IPS-20b (cell line): ENCODE data around the gene AGAP1.
"Not testable (repeated sequence)": the region's sequence is repeated elsewhere in the genome, so short reads cannot be mapped to it uniquely, and the experiment has no call there.

Experiments
- H3K27ac ChIP-seq: one replicate; pipeline ENCODE4 v1.5.1; 2013; ENCODE audit warnings: low read length
- H3K27me3 ChIP-seq: 2 replicates; pipeline ENCODE4 v1.6.1; 2013; ENCODE audit warnings: mild to moderate bottlenecking, low read length, inconsistent platforms; ENCODE audit not compliant: insufficient read depth
- H3K36me3 ChIP-seq: 2 replicates; pipeline ENCODE4 v1.6.1; 2013; ENCODE audit warnings: low read depth, mild to moderate bottlenecking, inconsistent platforms, low read length, moderate library complexity; ENCODE audit not compliant: insufficient read depth
- H3K4me1 ChIP-seq: 2 replicates; pipeline ENCODE4 v1.6.1; 2013; ENCODE audit warnings: mild to moderate bottlenecking, control low read depth, inconsistent platforms, low read length, moderate library complexity; ENCODE audit not compliant: insufficient read depth
- H3K4me3 ChIP-seq: 2 replicates; pipeline ENCODE4 v1.5.1; 2013; ENCODE audit warnings: mild to moderate bottlenecking, low read length, inconsistent platforms
- H3K9ac ChIP-seq: 2 replicates; pipeline ENCODE4 v1.6.1; 2013; ENCODE audit warnings: low read depth, mild to moderate bottlenecking, inconsistent platforms, low read length, moderate library complexity
- H3K9me3 ChIP-seq: 2 replicates; pipeline ENCODE4 v1.6.1; 2013; ENCODE audit warnings: mild to moderate bottlenecking, low read depth, low read length, inconsistent platforms; ENCODE audit not compliant: insufficient read depth

The AGAP1 gene

DNA sequence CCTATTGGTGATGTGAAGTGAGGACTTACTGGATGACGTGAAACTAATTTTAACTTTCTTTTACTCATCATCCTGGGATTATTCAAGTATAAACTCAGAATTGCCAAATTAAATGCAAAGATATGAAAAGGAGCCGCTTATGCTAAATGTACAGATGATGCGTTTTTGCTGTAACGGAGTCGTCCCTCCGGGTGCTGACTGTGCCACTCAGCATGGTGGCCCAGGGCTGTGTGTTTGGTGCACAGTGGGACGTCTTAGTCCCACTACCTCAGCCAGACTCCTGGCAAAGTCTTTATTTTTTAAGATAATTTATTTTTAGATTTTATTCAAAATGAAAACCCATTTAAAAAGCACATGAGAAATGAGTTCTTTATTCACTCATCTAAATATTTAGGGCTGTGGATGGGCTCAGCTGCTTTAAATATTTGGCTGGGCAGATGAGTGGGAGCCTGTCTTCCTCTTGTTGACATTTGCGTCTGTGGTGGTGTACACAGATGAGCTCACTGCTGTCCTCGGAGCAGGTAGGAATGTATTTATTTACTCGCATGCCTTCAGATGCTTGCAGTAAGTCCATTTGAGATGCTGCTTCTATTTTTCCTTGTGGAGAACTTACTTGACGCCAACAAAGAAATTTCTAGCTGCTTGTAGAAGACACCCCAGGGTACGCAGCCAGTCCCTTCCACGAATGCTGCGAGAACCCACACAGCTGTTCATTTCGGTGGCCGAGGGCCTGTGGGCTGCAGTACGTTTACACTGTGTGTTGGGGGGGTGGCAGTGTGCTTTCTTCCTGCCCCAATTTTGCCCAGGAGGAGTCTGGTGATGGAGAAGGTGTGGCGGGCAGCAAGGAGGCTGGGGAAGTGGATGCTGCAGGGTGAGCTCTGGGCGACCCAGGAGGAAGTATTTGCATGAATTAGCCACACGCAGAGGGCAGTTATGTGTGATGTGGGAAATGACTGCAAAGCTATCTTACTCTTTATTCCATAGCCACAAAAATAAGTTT, 105.0 kb downstream of the AGAP1 start:
- H3K27me3 ChIP-seq: no peaks in the 10 kb centered on the region
- H3K36me3 ChIP-seq: no peaks in the 10 kb centered on the region
- H3K4me3 ChIP-seq: no peak overlapping the region
- H3K27ac ChIP-seq: no peak overlapping the region
- no peaks in the 10 kb centered on the region for H3K9me3 ChIP-seq
- H3K9ac ChIP-seq: no peak overlapping the region
- H3K4me1 ChIP-seq: no peaks in the 10 kb centered on the region

DNA sequence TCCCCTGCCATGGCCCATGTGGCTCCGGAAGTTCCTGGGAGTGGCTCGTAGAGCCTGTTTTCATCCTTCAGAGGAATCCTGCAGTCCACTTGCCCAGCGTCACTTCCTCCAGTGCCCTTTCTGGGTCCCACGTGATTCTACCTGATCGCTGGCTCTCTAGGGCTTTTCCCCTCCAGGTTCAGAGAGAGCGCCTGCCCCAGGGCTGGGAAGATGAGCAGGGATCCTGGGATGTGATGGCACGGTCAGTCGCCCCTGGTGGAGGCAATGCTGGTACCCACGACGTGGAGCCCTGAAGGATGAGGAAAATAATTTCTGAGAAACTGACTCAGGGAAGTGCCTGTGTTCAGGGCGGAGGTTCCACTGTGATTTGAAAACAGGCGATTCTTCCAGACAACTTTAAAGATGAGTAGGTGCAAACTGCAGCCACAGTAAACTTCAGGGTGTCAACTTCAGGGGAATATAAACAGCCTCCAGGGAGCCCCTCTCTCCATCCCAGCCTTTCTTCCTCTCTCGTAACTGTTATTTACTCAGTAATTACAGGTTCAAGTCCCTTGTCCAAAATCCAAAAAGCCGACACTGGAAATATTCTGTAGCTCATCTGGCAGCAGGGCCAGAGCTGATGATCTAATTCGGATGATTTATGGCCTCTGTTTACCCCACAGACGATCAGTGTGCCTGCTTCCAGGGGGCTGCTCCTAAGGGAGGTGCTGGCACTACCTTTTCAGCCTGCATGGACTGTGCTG, 105.9 kb downstream of the AGAP1 start:
- no peak overlapping the region for H3K4me3 ChIP-seq
- H3K27ac ChIP-seq: no peak overlapping the region
- no peaks in the 10 kb centered on the region for H3K9me3 ChIP-seq
- no peaks in the 10 kb centered on the region for H3K4me1 ChIP-seq
- no peaks in the 10 kb centered on the region for H3K27me3 ChIP-seq
- no peaks in the 10 kb centered on the region for H3K36me3 ChIP-seq
- H3K9ac ChIP-seq: no peak overlapping the region

DNA sequence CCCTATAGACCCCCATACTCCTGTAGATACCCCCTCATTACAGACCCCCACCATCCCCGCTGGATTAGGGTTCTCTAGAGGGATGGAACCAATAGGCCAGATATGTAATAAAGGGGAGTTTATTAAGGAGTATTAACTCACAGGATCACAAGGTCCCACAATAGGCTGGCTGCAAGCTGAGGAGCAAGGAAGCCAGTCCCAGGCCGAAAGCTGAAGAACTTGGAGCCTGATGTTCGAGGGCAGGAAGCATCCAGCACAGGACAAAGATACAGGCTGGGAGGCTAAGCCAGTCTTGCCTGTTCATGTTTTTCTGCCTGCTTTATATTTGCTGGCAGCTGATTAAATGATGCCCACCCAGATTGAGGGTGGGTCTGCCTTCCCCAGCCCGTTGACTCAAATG, 106.6 kb downstream of the AGAP1 start:
- H3K36me3 ChIP-seq: no peaks in the 10 kb centered on the region
- H3K27ac ChIP-seq: no peak overlapping the region
- H3K27me3 ChIP-seq: 0 out of 2 replicates have a peak, but pooled peaks cover 2% of the 10 kb centered on the region
- peaks cover 2% of the 10 kb centered on the region; the same call in 1 of the 2 replicates for H3K4me1 ChIP-seq
- H3K4me3 ChIP-seq: no peak overlapping the region
- no peaks in the 10 kb centered on the region for H3K9me3 ChIP-seq
- H3K9ac ChIP-seq: no peak overlapping the region

DNA sequence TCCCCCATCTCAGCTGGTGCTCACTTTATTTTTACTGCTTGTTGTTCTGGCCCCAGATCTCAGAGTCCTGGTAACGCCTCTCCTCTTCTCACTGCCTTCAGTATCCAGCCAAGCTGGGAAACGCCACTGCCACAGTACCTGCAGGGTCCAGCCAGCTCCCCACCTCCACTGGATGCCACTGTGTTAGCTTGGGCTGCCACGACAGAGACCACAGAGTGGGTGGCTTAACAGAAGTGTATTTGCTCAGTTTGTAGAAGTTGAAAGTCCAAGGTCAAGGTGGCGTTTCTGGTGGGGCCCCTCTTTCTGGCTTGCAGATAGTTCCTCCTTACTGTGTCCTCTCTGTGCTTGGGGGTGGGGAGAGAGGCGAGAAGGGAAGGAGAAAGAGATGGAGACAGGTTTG, 107.1 kb downstream of the AGAP1 start:
- H3K4me1 ChIP-seq: peaks cover 4% of the 10 kb centered on the region; the same call in 1 of the 2 replicates
- H3K36me3 ChIP-seq: no peaks in the 10 kb centered on the region
- no peak overlapping the region for H3K27ac ChIP-seq
- H3K27me3 ChIP-seq: 0 out of 2 replicates have a peak, but pooled peaks cover 3% of the 10 kb centered on the region
- H3K9me3 ChIP-seq: no peaks in the 10 kb centered on the region
- no peak overlapping the region for H3K9ac ChIP-seq
- no peak overlapping the region for H3K4me3 ChIP-seq

DNA sequence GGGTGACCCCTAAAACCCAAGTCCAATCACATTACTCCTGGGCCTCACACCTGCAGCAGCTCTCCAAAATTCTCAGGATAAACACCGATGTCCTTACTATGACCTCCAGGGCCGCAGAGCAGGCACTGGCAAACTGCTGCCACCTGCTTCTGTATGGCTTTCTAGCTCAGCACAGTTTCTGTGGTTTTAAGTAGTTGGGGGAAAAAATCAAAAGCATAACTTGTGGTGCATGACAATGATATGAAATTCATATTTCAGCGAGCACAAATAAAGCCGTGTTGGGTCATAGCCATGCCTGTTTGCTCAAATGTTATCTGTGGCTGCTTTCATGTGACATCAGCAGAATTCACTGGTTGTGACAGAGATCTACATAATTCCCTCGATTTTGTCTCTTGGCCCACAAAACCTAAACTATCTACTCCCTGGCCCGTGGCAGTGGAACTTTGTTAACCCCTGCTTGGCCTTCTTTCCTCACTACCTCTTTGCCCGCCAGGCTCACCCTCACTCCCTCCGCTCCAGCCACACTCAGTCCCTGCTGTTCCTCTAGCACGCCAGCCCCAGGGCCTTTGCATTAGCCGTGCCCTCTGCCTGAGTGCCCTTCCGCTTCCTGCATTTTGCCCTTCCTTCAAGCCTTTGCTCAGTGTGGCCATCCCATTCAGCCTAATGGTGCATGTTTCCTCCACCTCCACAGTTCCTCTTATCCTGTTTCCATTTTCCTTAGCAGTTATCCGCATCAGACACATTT, 108.3 kb downstream of the AGAP1 start:
- H3K36me3 ChIP-seq: no peaks in the 10 kb centered on the region
- H3K4me3 ChIP-seq: no peak overlapping the region
- H3K27ac ChIP-seq: no peak overlapping the region
- H3K9me3 ChIP-seq: no peaks in the 10 kb centered on the region
- peaks cover 4% of the 10 kb centered on the region; the same call in 1 of the 2 replicates for H3K4me1 ChIP-seq
- 0 out of 2 replicates have a peak, but pooled peaks cover 3% of the 10 kb centered on the region for H3K27me3 ChIP-seq
- no peak overlapping the region for H3K9ac ChIP-seq

DNA sequence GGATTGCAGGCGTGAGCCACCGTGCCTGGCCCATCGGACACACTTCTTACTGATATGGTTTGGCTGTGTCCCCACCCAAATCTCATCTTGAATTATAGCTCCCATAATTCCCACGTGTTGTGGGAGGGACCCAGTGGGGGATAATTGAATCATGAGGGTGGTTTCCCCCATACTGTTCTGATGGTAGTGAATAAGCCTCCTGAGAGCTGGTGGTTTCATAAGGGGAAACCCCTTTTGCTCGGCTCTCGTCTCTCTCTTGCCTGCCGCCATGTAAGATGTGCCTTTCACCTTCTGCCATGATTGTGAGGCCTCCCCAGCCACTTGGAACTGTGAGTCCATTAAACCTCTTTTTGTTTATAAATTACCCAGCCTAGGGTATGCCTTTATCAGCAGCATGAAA, 109.1 kb downstream of the AGAP1 start:
- H3K4me1 ChIP-seq, H3K9ac ChIP-seq, H3K36me3 ChIP-seq, H3K27me3 ChIP-seq, H3K27ac ChIP-seq, H3K4me3 ChIP-seq, H3K9me3 ChIP-seq: not testable (repeated sequence)

DNA sequence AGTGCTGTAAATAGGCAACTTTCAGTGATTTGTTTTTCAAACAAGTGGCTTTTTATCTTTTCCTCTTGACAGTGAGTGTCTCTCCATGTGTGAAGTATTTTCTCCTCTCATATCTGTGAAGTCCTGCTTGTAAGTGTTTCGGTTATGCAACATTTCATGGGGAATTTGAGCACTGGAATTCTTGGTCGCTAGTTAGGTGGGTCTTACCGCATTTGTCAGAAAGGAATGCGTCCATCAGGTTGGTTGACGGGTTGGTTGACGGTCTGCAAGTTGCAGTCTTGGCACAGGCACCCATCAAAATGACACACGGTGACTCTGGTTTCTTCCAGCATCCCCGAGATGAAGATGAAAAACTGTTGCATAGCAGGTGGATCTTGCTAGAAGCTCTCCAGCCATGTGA, 109.8 kb downstream of the AGAP1 start:
- Histone ChIP-seq H3K4me3 (no peak overlapping the region), H3K27me3 (0 out of 2 replicates have a peak, but pooled peaks cover 3% of the 10 kb centered on the region), H3K9me3 (no peaks in the 10 kb centered on the region), H3K4me1 (peaks cover 4% of the 10 kb centered on the region; the same call in 1 of the 2 replicates), H3K9ac (no peak overlapping the region), H3K27ac (no peak overlapping the region), H3K36me3 (no peaks in the 10 kb centered on the region)

DNA sequence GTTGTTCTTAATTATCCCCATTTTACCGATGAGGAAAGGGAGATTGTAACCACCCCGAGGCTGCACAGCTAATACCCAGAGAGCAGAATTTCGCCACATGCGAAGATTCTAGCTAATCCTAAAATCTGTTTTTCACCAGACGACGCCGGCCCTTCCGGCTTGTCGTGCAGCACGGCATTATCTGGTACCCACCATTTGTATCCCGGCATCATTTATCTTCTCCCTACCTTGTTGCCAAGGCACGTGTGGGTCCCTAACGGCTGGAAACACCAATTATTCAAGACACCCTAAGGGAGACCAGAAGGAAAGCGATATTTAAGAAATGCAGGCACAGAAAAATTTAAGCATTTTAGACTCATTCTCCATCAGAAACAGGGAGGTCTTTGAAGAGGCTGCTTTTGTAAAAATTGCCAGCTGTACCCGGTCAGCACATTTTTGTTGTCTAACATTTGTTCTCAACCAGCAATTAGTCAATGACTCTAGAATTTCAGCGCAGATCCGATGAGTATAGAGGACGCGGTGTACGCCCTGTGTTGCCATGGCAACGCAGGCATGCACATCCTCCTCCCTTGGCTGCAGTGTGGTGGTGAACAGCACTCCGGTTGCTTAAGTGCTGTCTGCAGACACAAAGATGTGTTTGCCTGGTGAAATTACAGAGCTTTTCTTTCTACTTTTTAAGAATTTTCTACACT, 111.6 kb downstream of the AGAP1 start:
- 0 out of 2 replicates have a peak, but pooled peaks cover 3% of the 10 kb centered on the region for H3K27me3 ChIP-seq
- no peaks in the 10 kb centered on the region for H3K9me3 ChIP-seq
- no peak overlapping the region for H3K9ac ChIP-seq
- H3K27ac ChIP-seq: no peak overlapping the region
- peak overlapping the region; percentile 33; the same call in 1 of the 2 replicates for H3K4me3 ChIP-seq
- H3K4me1 ChIP-seq: peaks cover 4% of the 10 kb centered on the region; the same call in 1 of the 2 replicates
- no peaks in the 10 kb centered on the region for H3K36me3 ChIP-seq

DNA sequence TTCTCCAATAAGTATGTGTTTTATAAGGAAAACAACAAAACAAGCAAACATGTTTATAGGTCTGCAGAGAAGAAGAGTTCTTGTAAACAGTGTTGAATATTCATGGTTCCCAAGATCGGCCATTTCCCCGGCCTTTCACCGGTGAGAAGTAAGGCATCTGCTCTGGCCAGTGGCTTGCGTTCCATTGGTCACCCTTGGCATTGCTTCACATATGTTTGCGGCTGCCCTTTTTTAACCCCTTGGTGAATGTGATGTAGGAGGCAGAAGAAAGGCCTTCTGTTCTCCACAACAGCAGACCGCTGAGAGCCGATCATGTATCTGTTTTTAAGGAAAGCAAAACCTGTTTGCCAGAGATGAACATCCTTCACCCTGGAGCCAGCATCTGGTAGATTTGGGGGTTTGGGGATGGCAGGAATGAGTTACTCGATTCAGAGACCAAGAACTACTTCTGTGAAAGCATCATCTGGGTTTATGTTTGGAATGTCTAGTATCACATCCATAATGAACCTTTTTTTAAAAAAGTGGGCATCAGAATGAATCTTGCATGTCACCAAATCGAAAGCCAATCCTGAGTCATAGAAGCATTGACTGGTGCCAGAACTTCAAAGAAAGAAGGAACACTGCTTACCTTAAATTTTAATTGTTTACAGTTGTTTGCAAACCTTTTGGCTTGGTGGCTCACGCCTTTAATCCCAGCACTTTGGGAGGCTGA, 112.3 kb downstream of the AGAP1 start:
- Histone ChIP-seq H3K27me3 (0 out of 2 replicates have a peak, but pooled peaks cover 3% of the 10 kb centered on the region), H3K36me3 (no peaks in the 10 kb centered on the region), H3K27ac (no peak overlapping the region), H3K4me1 (peaks cover 4% of the 10 kb centered on the region; the same call in 1 of the 2 replicates), H3K9me3 (no peaks in the 10 kb centered on the region), H3K9ac (no peak overlapping the region), H3K4me3 (peak overlapping the region; percentile 33; the same call in 1 of the 2 replicates)

DNA sequence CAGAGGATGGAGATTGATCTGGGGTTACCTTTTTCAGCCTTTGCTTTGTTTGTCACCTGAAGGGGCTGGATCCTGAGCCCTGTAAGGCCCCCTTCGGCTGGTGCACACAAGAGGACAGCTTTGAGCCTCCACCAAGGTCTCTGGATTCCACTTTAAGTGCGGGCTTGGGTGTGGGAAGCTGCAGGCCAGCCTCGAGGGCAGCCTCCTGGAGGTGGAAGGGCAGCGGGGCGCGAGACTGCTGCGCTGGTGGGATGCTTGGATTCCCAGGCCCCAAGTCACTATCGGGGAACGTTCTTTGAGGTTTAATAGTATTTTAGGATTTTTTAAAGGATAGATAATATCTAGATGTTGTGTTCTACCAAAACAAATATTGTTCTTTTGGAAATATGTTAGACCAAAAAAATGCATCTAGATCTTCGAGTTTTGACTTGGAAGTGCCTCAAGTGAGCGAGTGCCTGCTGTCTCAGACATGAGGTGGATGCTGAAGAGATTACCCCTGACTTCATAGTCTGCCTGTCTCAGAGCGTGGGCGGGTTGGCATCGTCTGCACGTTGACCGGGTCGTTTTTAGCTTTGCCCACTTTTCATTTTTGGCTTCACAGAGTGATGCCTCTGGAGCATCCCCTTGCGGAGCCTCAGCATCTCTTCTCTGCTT, 113.8 kb downstream of the AGAP1 start:
- Histone ChIP-seq H3K9me3 (no peaks in the 10 kb centered on the region), H3K4me1 (peaks cover 4% of the 10 kb centered on the region; the same call in 1 of the 2 replicates), H3K27ac (no peak overlapping the region), H3K4me3 (no peak overlapping the region), H3K36me3 (no peaks in the 10 kb centered on the region), H3K9ac (no peak overlapping the region), H3K27me3 (0 out of 2 replicates have a peak, but pooled peaks cover 3% of the 10 kb centered on the region)
